H1 (cell line): Measurements from ENCODE around the gene NDUFA12. TPM values are rescaled to one million over a fixed set of nuclear protein-coding genes. Genes with fewer than 3 reads are reported as not detected.

Experiments used
- BACH1 ChIP-seq: IDR thresholded peaks from 2 replicates; pipeline ENCODE4 v1.6.1; 2012; ENCODE audit warnings: low read length, improper control_type of control experiment
- CEBPB ChIP-seq: IDR thresholded peaks from 2 replicates; pipeline ENCODE4 v1.6.1; 2012; ENCODE audit warnings: low read depth, low read length
- HDAC6 ChIP-seq: IDR thresholded peaks from one replicate; pipeline ENCODE4 v1.7.1; 2012; ENCODE audit warnings: low read depth, mild to moderate bottlenecking, inconsistent platforms, low read length, moderate library complexity
- JUND ChIP-seq: IDR thresholded peaks from 2 replicates; pipeline ENCODE4 v1.6.1; 2011; ENCODE audit warnings: mild to moderate bottlenecking, improper control_type of control experiment, low read length
- NANOG ChIP-seq: IDR thresholded peaks from 2 replicates; pipeline ENCODE4 v1.6.1; 2011; ENCODE audit warnings: low read length, low read depth, mild to moderate bottlenecking, inconsistent platforms; ENCODE audit not compliant: insufficient read depth, poor library complexity, severe bottlenecking
- POLR2AphosphoS5 ChIP-seq: IDR thresholded peaks from 2 replicates; pipeline ENCODE4 v1.6.1; 2011; ENCODE audit warnings: low read depth, low read length
- SIN3A ChIP-seq, 2 experiments: IDR thresholded peaks in 1 of 2; conservative IDR thresholded peaks in 1 of 2; 2 replicates each; pipeline ENCODE4 v1.6.1; 2011 to 2012; ENCODE audit warnings: low read length in 2 of 2, improper control_type of control experiment in 1 of 2, low read depth in 1 of 2, mild to moderate bottlenecking in 1 of 2
- SRF ChIP-seq: IDR thresholded peaks from 2 replicates; pipeline ENCODE4 v1.6.1; 2011; ENCODE audit warnings: mild to moderate bottlenecking, low read depth, low read length, moderate library complexity
- SUZ12 ChIP-seq: fragments of 200-600 bp; sonication (generic); IDR thresholded peaks from 2 replicates; pipeline ENCODE4 v1.6.1; 2012; ENCODE audit warnings: mild to moderate bottlenecking, inconsistent platforms, low read length, moderate library complexity, mixed read lengths
- YY1 ChIP-seq: IDR thresholded peaks from 2 replicates; pipeline ENCODE4 v1.6.1; 2011; ENCODE audit warnings: low read depth, mild to moderate bottlenecking, low read length
- ZNF274 ChIP-seq: IDR thresholded peaks from 2 replicates; pipeline ENCODE4 v1.7.0; 2012; ENCODE audit warnings: low read length, borderline replicate concordance; ENCODE audit errors: extremely low read depth
- polyA plus RNA-seq, 7 experiments: library from polyadenylated mRNA; depleted of rRNA in 3 of 7; stranded (reverse) in 5 of 7; unstranded in 2 of 7; fragments of >200 nt in 5 of 7; fragments of 200-250 nt in 2 of 7; gene quantifications; 1 replicate in 5 of 7; 2 replicates in 1 of 7; 4 replicates in 1 of 7; pipeline versions ENCODE4 v1.2.1 to v1.2.3, GENCODE V29; 2011 to 2013; ENCODE audit warnings: missing spikeins in 2 of 7, mixed read lengths in 2 of 7
- total RNA-seq: library from RNA; stranded (reverse); fragmentation: NEBNext Ultra II Directional; extraction: Animal tissue kit (Norgen Biotek cat#: 25700); gene quantifications from 2 replicates; pipeline ENCODE4 v1.2.1, GENCODE V29; 2021
- TF ChIP-seq, protein P1 (sequence below), 3 experiments: IDR thresholded peaks; 1 replicate in 2 of 3; 2 replicates in 1 of 3; pipeline versions ENCODE4 v1.5.1 to v1.6.1; 2011; ENCODE audit warnings: low read length in 3 of 3, mild to moderate bottlenecking in 3 of 3, inconsistent platforms in 2 of 3, low read depth in 1 of 3, moderate library complexity in 1 of 3; ENCODE audit not compliant: insufficient read depth in 1 of 3; ENCODE audit errors: control extremely low read depth in 1 of 3
- TF ChIP-seq, protein P2 (sequence below): IDR thresholded peaks from 2 replicates; pipeline ENCODE4 v1.6.1; 2012; ENCODE audit warnings: low read length, inconsistent platforms
- TF ChIP-seq, protein P3 (sequence below): IDR thresholded peaks from 2 replicates; pipeline ENCODE4 v1.6.1; 2012; ENCODE audit warnings: inconsistent platforms

The NDUFA12 gene
- total and polyA plus RNA-seq, 2 of the 8 experiments (the other 6 are each of a cell fraction or from before 2014, with no cell fraction given), result 98.1 to 157 TPM

DNA sequence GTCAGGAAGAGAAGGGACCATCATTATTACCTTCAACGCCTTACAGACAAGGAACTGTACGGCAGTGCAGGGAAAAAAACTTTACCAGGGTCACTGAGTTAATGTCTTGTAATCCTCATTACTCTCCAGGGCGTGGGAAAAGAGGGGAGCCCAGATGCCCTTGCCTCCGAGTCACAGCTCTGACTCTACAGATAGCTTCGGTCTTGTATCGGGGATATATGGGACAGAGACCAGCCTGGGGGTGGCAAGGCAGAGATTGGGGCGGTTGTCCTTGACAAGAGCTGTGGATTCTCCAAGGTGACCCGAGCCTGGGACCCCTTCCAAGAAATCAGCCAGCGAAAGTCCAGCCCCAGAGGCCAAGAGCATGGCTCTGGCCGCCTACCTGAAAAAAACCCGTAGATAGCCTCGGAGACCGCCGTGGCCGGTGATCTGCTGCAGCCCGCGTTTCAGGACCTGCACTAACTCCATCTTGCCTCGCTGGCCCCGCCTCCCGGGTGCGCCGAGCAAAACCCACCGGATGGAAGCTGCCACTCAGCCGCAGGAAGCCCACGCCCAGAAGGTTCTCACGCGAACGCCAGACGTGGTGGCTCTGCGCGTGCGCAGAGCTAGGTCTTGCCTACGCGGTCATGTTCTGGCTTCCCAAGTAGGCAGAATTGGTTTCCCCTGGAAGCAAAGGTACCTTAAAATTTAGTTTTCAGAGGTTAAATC, at the start of gene NDUFA12 (continued):
- TF ChIP-seq, protein P1, sequence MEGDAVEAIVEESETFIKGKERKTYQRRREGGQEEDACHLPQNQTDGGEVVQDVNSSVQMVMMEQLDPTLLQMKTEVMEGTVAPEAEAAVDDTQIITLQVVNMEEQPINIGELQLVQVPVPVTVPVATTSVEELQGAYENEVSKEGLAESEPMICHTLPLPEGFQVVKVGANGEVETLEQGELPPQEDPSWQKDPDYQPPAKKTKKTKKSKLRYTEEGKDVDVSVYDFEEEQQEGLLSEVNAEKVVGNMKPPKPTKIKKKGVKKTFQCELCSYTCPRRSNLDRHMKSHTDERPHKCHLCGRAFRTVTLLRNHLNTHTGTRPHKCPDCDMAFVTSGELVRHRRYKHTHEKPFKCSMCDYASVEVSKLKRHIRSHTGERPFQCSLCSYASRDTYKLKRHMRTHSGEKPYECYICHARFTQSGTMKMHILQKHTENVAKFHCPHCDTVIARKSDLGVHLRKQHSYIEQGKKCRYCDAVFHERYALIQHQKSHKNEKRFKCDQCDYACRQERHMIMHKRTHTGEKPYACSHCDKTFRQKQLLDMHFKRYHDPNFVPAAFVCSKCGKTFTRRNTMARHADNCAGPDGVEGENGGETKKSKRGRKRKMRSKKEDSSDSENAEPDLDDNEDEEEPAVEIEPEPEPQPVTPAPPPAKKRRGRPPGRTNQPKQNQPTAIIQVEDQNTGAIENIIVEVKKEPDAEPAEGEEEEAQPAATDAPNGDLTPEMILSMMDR (IDR thresholded peaks at IDR 0.05; ENCODE audit: control extremely low read depth in 1 of 3, insufficient read depth in 1 of 3, low read depth in 1 of 3, low read length in 3 of 3), result no peak; a peak in 1 of 4 replicates
- TF ChIP-seq HDAC6, result no peak
- TF ChIP-seq JUND, result peak; percentile 17; the same call in 1 of the 2 replicates
- TF ChIP-seq SRF, result no peak
- TF ChIP-seq SIN3A (conservative IDR thresholded peaks at IDR 0.05 in 1 of 2, IDR thresholded peaks at IDR 0.05 in 1 of 2; ENCODE audit: low read depth in 1 of 2, low read length in 2 of 2), result 0 out of 4 replicates have a peak, but pooled peaks of 1 of the 2 experiments have one; percentile 42
- peak; percentile 92 for TF ChIP-seq POLR2AphosphoS5
- peak; percentile 92 for TF ChIP-seq YY1
- TF ChIP-seq SUZ12, result no peak
- no peak for TF ChIP-seq ZNF274
- TF ChIP-seq, protein P2, sequence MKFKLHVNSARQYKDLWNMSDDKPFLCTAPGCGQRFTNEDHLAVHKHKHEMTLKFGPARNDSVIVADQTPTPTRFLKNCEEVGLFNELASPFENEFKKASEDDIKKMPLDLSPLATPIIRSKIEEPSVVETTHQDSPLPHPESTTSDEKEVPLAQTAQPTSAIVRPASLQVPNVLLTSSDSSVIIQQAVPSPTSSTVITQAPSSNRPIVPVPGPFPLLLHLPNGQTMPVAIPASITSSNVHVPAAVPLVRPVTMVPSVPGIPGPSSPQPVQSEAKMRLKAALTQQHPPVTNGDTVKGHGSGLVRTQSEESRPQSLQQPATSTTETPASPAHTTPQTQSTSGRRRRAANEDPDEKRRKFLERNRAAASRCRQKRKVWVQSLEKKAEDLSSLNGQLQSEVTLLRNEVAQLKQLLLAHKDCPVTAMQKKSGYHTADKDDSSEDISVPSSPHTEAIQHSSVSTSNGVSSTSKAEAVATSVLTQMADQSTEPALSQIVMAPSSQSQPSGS, result no peak
- TF ChIP-seq, protein P3, sequence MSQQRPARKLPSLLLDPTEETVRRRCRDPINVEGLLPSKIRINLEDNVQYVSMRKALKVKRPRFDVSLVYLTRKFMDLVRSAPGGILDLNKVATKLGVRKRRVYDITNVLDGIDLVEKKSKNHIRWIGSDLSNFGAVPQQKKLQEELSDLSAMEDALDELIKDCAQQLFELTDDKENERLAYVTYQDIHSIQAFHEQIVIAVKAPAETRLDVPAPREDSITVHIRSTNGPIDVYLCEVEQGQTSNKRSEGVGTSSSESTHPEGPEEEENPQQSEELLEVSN, result no peak
- no peak for TF ChIP-seq CEBPB
- peak; percentile 84 for TF ChIP-seq BACH1
- TF ChIP-seq NANOG, result no peak
